NCI-H1092 treated with DMSO at 0.1 percent for 48 hours (cell line): Measurements from ENCODE around the gene WDR77.

ENCODE experiments used
- DNase-seq: peaks from one replicate; lab custom pipeline; 2025; lab: John Stamatoyannopoulos, UW

The WDR77 gene

GRCh38 chr1:111436726-111437125, 12.3 kb downstream of the WDR77 start:
- DNase-seq = no peak

GRCh38 chr1:111424281-111424680, 24.8 kb downstream of the WDR77 start:
- no peak for DNase-seq

- DNase-seq = no peak
These were observed 26.3 kb downstream of the WDR77 start for GRCh38 chr1:111422546-111423391.

GRCh38 chr1:111420377-111420776, 28.7 kb downstream of the WDR77 start:
- no peak for DNase-seq

GRCh38 chr1:111419037-111419436, 30.0 kb downstream of the WDR77 start:
- no peak for DNase-seq

GRCh38 chr1:111417755-111418154, 31.3 kb downstream of the WDR77 start:
- no peak for DNase-seq

GRCh38 chr1:111415461-111415860, 33.6 kb downstream of the WDR77 start:
- DNase-seq = no peak

GRCh38 chr1:111414756-111415155, 34.3 kb downstream of the WDR77 start:
- DNase-seq = no peak

GRCh38 chr1:111412839-111413238, 36.2 kb downstream of the WDR77 start:
- DNase-seq = no peak

- DNase-seq = no peak
These were observed 41.8 kb downstream of the WDR77 start for GRCh38 chr1:111407301-111407700.

GRCh38 chr1:111406321-111406768, 42.7 kb downstream of the WDR77 start:
- DNase-seq = peak; percentile 86

- DNase-seq = no peak
These were observed 44.5 kb downstream of the WDR77 start for GRCh38 chr1:111404588-111404987.

GRCh38 chr1:111402083-111402482, 47.0 kb downstream of the WDR77 start:
- DNase-seq = no peak

GRCh38 chr1:111399792-111400610, 49.1 kb downstream of the WDR77 start:
- peak; percentile 42 for DNase-seq

GRCh38 chr1:111392460-111392945, 56.6 kb downstream of the WDR77 start:
- no peak for DNase-seq

GRCh38 chr1:111392042-111392441, 57.0 kb downstream of the WDR77 start:
- no peak for DNase-seq
